Effector CD4-positive, alpha-beta T cell (primary cell): ENCODE data around the gene CHAC2.
"Not testable (repeated sequence)": the region's sequence is repeated elsewhere in the genome, so short reads cannot be mapped to it uniquely, and the experiment has no call there.

Source experiments
- DNase-seq: peaks from one replicate; pipeline ENCODE4 v3.0.0-alpha.2; 2020

Gene CHAC2

GRCh38 chr2:53780056-53780455, 12.5 kb downstream of the CHAC2 start:
- DNase-seq: no peak

DNA sequence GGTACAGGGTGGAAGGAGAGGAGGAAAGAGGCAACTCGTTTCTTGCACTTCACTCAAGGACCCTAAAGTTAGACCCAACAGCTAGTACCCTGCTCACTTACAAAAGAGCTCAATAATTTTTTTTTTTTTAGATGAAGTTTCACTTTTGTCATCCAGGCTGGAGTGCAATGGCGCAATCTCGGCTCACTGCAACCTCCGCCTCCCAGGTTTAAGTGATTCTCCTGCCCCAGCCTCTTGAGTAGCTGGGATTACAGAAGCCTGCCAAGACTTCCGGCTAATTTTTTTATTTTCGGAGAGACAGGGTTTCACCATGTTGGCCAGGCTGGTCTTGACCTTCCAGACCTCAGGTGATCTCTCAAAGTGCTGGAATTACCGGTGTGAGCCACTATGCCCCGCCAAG, 15.1 kb downstream of the CHAC2 start:
- DNase-seq: no peak

DNA sequence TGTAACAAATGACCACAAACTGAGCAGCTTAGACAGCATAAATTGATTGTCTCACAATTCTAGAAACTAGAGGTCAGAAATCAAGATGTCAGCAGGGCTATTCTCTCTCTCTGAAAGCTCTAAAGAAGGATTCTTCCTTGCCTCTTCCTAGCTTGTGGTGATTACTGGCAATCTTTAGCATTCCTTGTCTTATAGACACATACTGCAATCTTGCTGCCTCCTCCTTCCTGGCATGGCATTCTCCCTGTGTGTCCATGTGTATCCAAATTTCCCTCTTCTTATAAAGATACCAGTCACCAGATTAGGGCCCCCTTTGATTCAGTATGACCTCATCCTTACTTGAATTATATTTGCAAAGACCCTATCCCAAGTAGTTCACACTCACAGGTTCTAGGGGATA, 16.8 kb downstream of the CHAC2 start:
- DNase-seq: no peak

DNA sequence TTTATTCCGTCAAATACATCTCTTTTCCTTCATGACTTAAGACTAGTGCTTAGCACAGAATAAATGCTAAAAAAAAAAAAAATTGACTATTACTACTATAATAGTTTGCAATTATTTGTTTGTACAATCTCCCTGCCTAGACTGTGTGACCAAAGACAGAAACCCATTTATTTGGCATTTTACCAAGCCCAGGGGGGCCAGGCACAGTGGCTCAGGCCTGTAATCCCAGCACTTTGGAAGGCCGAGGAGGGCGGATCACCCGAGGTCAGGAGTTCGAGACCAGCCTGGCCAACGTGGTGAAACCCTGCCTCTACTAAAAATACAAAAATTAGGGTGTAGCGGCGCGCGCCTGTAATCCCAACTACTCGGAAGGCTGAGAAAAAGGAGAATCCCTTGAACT, 17.8 kb downstream of the CHAC2 start:
- no peak for DNase-seq

- DNase-seq: peak; percentile 17
Measured at GRCh38 chr2:53786352-53786704, 18.7 kb downstream of the CHAC2 start.

DNA sequence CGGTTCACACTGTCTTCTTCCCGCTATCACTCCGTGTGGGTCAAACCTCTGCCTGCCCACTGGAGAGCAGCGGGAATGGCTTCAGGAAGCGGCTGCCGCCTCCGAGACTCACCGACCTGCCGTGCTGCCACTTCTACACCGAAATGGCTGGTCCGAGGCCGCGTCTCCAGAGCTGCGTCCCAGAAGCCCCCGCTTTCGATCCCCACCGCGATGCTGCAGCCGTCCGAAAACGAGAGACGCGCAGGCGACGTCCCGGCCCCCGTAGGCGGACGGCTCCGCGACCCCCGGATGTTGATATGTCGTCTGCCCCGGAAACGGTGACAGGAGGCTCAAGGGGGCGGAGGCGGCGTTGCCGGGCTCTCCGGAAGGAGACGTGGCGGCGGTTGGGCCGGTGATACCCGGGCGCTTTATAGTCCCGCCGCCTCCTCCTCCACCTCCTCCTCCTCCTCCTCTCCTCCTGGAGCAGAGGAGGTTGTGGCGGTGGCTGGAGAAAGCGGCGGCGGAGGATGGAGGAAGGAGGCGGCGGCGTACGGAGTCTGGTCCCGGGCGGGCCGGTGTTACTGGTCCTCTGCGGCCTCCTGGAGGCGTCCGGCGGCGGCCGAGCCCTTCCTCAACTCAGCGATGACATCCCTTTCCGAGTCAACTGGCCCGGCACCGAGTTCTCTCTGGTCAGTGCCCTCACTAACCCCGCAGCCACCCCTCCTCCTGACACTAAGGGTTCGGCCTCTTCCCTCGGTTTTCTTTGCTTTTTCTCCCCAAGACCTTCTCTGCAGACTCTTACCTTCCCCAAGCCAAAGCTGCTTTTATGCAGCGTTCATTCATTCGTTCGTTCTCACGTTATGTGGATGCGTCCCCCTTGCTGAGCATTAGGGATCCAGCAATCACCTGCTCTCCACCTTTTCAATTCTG, 19.4 kb downstream of the CHAC2 start, which contains the start of the genes ASB3 and ERLEC1:
TSS of gene ASB3 (minus strand) at position 249 of the 909 bp plus-strand sequence. CDS start 21,381 bp downstream, outside the sequence.
TSS of gene ERLEC1 (plus strand) at position 340 of the 909 bp plus-strand sequence. CDS start at position 507, 167 bp downstream.
- peak; percentile 87 for DNase-seq

- DNase-seq: no peak
Measured at GRCh38 chr2:53787614-53788289, 20.1 kb downstream of the CHAC2 start.

GRCh38 chr2:53793261-53793660, 25.7 kb downstream of the CHAC2 start:
- DNase-seq: no peak

GRCh38 chr2:53793821-53794220, 26.2 kb downstream of the CHAC2 start:
- no peak for DNase-seq

- no peak for DNase-seq
Measured at GRCh38 chr2:53801547-53801946, 33.9 kb downstream of the CHAC2 start.

- no peak for DNase-seq
Measured at GRCh38 chr2:53802617-53803151, 35.1 kb downstream of the CHAC2 start.

- DNase-seq: no peak
Measured at GRCh38 chr2:53811601-53812000, 44.0 kb downstream of the CHAC2 start.

GRCh38 chr2:53813151-53813550, 45.5 kb downstream of the CHAC2 start:
- DNase-seq: no peak

- DNase-seq: no peak
Measured at GRCh38 chr2:53818854-53819435, 51.3 kb downstream of the CHAC2 start.

DNA sequence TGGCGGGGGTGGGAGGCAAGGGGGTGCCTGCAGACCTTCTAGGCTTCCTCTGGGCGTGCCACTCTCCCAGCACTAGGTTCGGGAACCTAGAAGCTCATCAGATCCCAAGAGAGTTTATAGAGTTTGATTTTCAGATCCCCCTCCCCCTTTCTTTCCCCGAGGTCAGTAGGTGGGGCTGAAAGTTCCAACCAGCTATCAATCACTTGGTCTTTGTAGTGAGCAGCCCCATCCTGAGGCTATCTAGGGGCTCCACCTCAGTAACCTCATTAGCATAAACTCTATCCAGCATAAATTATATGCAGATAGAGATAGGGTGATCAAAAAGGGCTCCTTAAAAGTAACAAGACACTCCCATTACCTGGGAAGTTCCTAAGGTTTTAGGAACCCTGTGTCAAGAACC, 52.0 kb downstream of the CHAC2 start:
- no peak for DNase-seq

DNA sequence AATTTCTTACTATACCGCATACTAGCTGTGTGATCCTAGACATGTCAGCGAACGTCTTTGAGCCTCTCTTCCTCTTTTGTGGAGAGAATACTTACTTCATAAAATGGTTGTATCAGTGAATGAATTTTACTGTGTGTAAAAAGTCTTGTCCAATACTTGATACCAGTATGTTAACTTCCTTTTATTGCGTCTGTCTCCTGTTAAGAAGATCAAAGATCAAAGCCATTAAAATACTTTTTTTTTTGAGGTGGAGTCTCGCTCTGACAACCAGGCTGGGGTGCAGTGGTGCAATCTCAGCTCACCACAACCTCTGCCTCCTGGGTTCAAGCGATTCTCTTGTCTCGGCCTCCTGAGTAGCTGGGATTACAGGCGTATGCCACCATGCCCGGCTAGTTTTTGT, 52.4 kb downstream of the CHAC2 start:
- DNase-seq: no peak

DNA sequence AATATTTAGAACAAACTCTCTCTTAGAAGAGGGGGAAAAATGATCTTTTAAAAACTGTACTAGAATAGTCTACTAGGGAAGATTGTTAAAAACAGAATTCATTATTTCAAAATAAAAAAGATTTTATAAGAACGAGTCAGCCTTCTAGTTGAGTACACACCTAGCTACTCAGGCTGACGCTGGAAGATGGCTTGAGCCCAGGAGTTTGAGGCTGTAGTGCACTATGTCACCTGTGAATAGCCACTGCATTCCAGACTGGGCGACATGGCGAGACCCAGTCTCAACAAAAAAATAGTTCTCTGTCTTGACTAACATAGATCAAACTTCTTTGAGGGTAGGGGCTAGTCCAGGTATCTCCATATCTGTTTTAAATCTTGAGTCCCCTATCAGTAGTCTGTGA, 53.1 kb downstream of the CHAC2 start:
- DNase-seq: no peak

GRCh38 chr2:53821810-53822209, 54.2 kb downstream of the CHAC2 start:
- no peak for DNase-seq

DNA sequence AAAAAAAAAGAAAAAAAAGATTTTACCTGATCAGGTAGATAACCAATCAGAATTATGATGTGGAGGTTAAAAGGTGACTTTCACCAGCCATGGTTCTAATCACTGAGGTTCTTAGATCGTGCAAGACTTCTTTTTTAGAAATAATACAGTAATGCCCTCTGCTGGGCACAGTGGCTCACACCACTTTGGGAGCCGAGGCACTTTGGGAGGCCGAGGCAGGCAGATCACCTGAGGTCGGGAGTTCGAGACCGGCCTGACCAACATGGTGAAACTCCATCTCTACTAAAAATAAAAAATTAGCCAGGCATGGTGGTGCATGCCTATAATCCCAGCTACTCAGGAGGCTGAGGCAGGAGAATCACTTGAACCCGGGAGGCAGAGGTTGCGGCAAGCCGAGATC, 56.0 kb downstream of the CHAC2 start:
- not testable (repeated sequence) for DNase-seq
